NCI-H1436 (cell line): Measurements from ENCODE around the gene SP1.
A peak's percentile ranks its signal among the peaks of the same experiment; 100 is the strongest.
"Not testable (repeated sequence)": the region's sequence is repeated elsewhere in the genome, so short reads cannot be mapped to it uniquely, and the experiment has no call there.

Experiments
- DNase-seq: peaks from one replicate; lab custom pipeline; 2025; lab: John Stamatoyannopoulos, UW

SP1 gene

GRCh38 chr12:53358836-53359419 lies 21.0 kb upstream of the SP1 start:
- DNase-seq = no peak

DNA sequence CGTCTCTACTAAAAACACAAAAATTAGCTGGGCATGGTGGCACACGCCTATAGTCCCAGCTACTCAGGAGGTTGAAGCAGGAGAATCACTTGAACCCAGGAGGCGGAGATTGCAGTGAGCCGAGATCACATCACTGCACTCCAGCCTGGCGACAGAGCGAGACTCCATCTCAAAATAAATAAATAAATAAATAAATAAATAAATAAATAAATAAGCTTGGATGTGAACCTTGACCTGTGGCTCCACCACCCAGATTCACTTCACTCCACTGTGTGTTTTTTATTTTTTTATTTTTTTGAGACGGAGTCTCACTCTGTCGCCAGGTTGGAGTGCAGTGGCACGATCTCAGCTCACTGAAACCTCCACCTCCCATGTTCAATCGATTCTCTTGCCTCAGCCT lies 18.3 kb upstream of the SP1 start:
- DNase-seq = not testable (repeated sequence)

DNA sequence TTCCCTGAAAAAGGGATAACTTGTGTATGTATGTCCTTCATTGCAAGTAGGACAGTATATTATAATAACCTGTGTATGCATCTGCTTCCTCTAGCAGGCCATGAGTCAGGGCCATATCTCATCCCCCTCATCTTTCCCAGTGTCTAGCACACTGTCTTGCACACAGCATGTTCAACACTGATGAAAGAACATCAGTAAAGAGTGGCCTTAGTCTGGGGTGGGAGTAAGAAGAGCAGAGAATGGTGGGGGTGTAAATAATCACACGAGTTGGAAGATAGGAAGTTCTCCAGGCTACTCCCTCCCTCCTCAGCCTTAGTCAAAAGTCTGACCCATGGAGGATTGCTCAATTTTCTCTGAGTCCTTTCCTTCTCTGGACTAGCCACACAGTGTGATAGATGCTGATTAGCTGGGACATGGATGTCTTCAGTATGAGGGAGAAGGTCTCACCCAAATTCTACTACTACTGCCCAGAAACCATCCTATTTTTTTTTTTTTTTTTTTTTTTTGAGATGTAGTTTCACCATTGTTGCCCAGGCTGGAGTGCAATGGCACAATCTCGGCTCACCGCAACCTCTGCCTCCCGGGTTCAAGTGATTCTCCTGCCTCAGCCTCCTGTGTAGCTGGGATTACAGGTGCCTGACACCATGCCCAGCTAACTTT lies 14.6 kb upstream of the SP1 start:
- DNase-seq = no peak

DNA sequence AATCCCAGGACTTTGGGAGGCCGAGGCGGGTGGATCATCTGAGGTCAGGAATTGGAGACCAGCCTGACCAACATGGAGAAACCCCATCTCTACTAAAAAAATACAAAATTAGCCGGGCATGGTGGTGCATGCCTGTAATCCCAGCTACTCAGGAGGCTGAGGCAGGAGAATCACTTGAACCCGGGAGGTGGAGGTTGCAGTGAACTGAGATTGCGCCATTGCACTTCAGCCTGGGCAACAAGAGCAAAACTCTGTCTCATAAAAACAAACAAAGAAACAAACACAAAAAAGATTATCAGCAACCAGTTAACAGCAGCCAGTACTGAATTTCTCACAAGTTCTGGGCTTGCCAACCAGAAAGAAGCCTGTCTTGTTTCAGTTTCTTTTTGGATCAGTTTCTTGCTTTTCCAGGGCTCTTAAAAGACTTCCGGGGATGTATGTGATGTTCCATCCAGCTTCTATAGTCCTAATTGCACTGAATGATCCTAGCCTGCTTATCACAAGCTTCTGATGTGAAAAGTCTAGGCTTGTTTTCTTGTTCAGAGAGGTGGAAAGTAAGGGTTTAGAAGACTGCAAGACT lies 6.3 kb upstream of the SP1 start:
- DNase-seq = not testable (repeated sequence)

DNA sequence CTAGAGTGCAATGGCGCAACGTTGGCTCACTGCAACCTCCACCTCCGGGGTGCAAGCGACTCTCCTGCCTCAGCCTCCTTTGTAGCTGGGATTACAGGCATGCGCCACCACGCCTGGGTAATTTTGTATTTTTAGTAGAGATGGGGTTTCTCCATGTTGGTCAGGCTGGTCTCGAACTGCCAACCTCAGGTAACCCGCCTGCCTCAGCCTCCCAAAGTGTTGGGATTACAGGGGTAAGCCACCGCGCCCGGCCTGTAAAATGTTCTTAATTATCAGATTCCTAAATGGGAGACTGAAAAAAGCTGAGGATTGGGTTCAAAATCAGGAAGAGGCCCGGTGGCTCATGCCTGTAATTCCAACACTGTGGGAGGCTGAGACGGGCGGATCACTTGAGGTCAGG lies 5.7 kb upstream of the SP1 start:
- not testable (repeated sequence) for DNase-seq

GRCh38 chr12:53376747-53377146 lies 3.2 kb upstream of the SP1 start:
- DNase-seq = no peak

DNA sequence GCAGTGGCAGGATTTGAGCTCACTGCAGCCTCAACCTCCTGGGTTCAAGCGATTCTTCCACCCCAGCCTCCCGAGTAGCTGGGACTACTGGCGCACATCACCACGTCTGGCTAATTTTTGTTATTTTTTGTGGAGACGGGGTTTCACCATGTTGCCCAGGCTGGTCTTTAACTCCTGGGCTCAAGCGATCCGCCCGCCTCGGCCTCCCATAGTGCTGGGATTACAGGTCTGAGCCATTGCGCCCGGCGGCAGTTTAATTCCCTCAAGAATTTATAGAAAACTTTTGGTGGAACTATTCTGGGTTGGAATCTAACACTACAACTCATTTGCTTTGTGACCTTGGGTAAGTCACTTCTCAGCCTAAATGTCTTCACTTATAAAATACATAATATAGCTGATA lies 1.8 kb upstream of the SP1 start:
- no peak for DNase-seq

DNA sequence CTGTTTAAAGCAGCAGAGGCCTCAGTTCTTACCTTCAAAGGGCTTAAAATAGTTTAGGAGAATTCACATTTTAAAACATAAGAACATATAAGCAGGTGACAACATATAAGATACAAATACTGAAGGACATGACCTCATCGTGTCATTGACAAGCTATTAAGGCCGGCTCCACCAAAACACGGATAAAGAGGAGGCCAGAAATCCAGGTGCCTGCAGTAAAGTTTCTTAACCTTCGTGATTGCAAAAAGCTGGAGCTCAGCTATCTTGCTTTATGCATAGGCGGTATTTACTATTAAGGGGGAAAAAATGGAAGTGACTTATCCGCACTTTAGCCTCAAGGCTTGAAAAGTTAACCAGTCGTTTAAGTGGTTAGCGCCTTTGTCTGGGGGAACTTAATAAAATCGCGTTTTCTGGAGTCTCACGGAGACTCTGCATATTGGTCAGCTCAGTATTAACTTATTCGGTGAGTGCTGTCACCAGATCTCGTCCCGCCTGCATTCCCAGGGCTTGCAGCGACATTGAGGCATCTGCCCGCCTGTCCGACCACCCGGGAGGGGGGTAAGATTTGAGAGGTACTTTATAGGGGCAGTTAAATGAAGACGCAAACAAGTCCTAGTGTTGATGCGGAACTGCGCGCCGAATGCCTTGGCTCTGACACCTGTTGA lies 1.1 kb upstream of the SP1 start:
- DNase-seq = no peak

- DNase-seq = peak; percentile 100
Observed at GRCh38 chr12:53379389-53380103, 430 bp upstream of the SP1 start.

DNA sequence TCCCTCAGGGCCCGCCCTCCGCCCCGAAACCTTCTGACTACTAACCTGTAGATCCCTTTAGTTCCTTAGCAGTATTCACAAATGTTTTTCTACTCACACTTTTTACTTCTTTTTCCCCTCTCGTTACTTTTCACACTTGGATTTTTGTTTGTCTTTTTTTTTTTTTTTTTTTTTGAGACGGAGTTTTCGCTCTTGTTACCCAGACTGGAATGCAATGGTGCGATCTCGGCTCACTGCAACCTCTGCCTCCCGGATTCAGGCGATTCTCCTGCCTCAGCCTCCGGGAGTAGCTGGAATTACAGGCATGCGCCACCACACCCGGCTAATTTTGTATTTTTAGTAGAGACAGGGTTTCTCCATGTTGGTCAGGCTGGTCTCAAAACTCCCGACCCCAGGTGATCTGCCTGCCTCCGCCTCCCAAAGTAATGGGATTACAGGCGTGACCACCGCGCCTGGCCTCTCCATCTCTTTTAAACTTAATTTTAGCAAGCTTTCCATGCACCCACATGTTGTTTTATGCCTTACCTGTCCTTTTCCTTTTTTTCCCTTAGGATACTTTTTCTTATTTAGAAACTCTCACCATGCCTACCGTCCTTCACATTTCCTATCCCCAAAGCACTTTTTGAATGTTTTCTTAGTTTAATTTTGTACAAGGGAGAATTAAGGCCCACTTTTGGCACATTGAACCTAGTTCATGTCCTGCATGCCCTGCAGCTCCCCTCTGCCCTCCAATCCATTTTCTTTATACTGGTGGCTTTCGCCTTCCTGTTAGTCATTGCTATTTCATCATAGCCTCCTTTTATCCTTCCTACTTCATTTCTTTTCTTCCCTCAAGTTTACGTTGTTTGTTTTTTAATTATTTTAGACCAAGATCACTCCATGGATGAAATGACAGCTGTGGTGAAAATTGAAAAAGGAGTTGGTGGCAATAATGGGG lies 1.1 kb downstream of the SP1 start:
- DNase-seq = no peak

DNA sequence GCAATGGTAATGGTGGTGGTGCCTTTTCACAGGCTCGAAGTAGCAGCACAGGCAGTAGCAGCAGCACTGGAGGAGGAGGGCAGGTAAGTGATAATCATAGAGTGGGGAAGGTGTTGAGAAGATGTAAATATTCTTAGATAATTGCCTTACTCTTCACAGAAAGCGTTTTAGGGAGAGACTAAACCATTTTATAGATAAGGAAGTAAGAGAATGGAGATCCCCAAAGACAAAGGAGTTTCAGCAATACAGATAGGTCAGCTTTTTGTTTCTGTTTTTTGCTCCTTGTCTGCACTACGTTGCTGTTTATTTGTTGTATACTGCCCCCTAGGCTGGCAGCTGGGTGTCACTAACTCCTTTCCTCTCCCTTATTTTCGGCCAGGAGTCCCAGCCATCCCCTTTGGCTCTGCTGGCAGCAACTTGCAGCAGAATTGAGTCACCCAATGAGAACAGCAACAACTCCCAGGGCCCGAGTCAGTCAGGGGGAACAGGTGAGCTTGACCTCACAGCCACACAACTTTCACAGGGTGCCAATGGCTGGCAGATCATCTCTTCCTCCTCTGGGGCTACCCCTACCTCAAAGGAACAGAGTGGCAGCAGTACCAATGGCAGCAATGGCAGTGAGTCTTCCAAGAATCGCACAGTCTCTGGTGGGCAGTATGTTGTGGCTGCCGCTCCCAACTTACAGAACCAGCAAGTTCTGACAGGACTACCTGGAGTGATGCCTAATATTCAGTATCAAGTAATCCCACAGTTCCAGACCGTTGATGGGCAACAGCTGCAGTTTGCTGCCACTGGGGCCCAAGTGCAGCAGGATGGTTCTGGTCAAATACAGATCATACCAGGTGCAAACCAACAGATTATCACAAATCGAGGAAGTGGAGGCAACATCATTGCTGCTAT lies 2.0 kb downstream of the SP1 start:
- DNase-seq = peak; percentile 6

- DNase-seq = no peak
Observed at GRCh38 chr12:53383258-53383657, 3.3 kb downstream of the SP1 start.

GRCh38 chr12:53386381-53386780 lies 6.4 kb downstream of the SP1 start:
- DNase-seq = not testable (repeated sequence)

DNA sequence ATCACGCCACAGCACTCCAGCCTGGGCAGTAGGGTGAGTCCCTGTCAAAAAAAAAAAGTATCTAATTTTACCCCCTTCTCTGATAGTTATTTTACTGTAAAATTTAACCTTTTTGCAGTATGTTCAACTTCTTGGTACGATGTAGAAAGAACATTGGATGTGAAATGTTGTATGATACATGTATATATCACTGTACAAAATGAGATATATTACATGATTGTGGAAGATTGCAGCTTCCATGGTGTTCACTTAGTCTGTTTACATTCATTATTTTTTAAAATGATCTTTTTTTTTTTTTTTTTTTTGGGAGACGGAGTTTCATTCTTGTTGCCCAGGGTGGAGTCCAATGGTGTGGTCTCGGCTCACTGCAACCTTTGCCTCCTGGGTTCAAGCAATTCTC lies 9.0 kb downstream of the SP1 start:
- no peak for DNase-seq

GRCh38 chr12:53389702-53390101 lies 9.7 kb downstream of the SP1 start:
- DNase-seq = no peak

GRCh38 chr12:53391724-53392123 lies 11.7 kb downstream of the SP1 start:
- no peak for DNase-seq

DNA sequence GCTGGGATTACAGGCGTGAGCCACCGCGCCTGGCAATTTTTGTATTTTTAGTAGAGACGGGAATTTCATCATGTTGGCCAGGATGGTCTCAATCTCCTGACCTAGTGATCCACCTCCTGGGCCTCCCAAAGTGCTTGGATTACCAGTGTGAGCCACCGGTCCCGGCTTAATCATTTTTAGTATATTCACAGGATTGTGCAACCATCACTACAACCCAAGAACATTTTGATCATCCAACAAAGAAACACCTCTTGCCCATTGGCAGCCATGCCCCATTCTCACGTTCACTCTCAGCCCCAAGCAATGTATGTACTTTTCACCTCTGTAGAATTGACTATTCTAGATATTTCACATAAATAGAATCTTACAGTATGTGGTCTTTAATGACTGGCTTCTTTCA lies 19.9 kb downstream of the SP1 start:
- DNase-seq = no peak

DNA sequence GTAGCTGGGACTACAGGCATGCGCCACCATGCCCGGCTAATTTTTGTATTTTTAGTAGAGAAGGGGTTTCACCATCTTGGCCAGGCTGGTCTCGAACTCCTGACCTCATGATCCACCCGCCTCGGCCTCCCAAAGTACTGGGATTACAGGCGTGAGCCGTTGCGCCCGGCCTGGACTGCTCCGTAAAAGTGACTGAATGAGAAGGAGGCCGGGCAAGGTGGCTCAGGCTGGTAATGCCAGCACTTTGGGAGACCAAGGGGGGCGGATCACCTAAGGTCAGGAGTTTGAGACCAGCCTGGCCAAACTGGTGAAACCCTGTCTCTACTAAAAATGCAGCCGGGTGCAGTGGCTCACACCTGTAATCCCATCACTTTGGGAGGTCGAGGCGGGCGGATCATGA lies 22.4 kb downstream of the SP1 start:
- not testable (repeated sequence) for DNase-seq

DNA sequence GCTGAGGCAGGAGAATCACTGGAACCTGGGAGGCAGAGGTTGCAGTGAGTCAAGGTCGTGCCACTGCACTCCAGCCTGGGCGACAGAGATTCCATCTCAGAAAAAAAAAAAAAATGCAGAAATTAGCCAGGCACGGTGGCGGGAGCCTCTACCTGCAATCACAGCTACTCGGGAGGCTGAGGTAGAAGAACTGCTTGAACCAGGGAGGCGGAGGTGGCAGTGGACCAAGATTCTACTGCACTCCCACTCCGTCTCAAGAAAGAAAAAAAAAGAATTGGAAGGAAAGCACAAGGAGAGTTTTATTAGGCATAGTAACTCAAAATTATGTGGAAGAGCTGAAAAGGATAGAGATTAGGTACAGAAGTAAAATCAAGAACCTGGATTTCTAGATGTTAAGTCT lies 22.9 kb downstream of the SP1 start:
- DNase-seq = no peak

- no peak for DNase-seq
Observed at GRCh38 chr12:53410951-53411350, 31.0 kb downstream of the SP1 start.
